HepG2 (cell line): ENCODE data around the gene ADAMTSL4. TPM values are rescaled to one million over a fixed set of nuclear protein-coding genes. Genes with fewer than 3 reads are reported as not detected.
A peak's percentile ranks its signal among the peaks of the same experiment; 100 is the strongest.

ENCODE experiments used
- BATF2 ChIP-seq: sonication (generic); formaldehyde crosslinking; IDR thresholded peaks from 2 replicates; pipeline ENCODE4 v1.8.0; 2022; ENCODE audit warnings: mild to moderate bottlenecking, missing genetic modification reagents, moderate library complexity
- MAFF ChIP-seq: IDR thresholded peaks from 2 replicates; pipeline ENCODE4 v1.6.1; 2011; ENCODE audit warnings: low read depth, low read length, improper control_type of control experiment
- MAZ ChIP-seq, 2 experiments: sonication (generic) in 1 of 2; formaldehyde crosslinking in 1 of 2; IDR thresholded peaks; 2 replicates each; pipeline versions ENCODE4 v1.5.0 to v1.6.1; 2012 to 2020; ENCODE audit warnings: low read depth in 2 of 2, mild to moderate bottlenecking in 2 of 2, borderline replicate concordance in 1 of 2, improper control_type of control experiment in 1 of 2, low read length in 1 of 2, missing genetic modification reagents in 1 of 2, moderate library complexity in 1 of 2
- RAD51 ChIP-seq: fragments of 450-650 bp; IDR thresholded peaks from 2 replicates; pipeline ENCODE4 v1.6.1; 2016; ENCODE audit warnings: borderline replicate concordance
- RBAK ChIP-seq: sonication (generic); formaldehyde crosslinking; IDR thresholded peaks from 2 replicates; pipeline ENCODE4 v1.5.1; 2020; ENCODE audit warnings: mild to moderate bottlenecking, missing genetic modification reagents
- RCOR2 ChIP-seq: IDR thresholded peaks from 2 replicates; pipeline ENCODE4 v1.6.1; 2016; ENCODE audit warnings: missing biosample characterization, missing genetic modification reagents
- SP5 ChIP-seq: IDR thresholded peaks from 2 replicates; pipeline ENCODE4 v1.6.1; 2016; ENCODE audit warnings: low read depth, borderline replicate concordance
- TAF15 ChIP-seq: fragments of 200-400 bp; formaldehyde crosslinking; IDR thresholded peaks from one replicate; pipeline ENCODE4 v1.6.1; 2018; ENCODE audit warnings: mild to moderate bottlenecking, low read depth, low read length; ENCODE audit not compliant: poor library complexity, severe bottlenecking
- TSC22D2 ChIP-seq: sonication (generic); formaldehyde crosslinking; IDR thresholded peaks from 2 replicates; pipeline ENCODE4 v1.5.1; 2020; ENCODE audit warnings: missing genetic modification reagents, mild to moderate bottlenecking, borderline replicate concordance
- USF2 ChIP-seq, 2 experiments: sonication (generic) in 1 of 2; formaldehyde crosslinking in 1 of 2; IDR thresholded peaks; 2 replicates each; pipeline versions ENCODE4 v1.5.1 to v1.6.1; 2011 to 2020; ENCODE audit warnings: borderline replicate concordance in 1 of 2, low read depth in 1 of 2, low read length in 1 of 2, mild to moderate bottlenecking in 1 of 2, missing genetic modification reagents in 1 of 2, moderate library complexity in 1 of 2
- ZBTB20 ChIP-seq: sonication (generic); formaldehyde crosslinking; IDR thresholded peaks from 2 replicates; pipeline ENCODE4 v1.8.1; 2023; ENCODE audit warnings: missing genetic modification reagents, low read depth, mild to moderate bottlenecking, borderline replicate concordance
- ZNF160 ChIP-seq: sonication (generic); formaldehyde crosslinking; IDR thresholded peaks from 2 replicates; pipeline ENCODE4 v1.8.0; 2022; ENCODE audit warnings: mild to moderate bottlenecking, inconsistent platforms, missing genetic modification reagents
- ZNF451 ChIP-seq: sonication (generic); formaldehyde crosslinking; IDR thresholded peaks from 2 replicates; pipeline ENCODE4 v1.5.0; 2020; ENCODE audit warnings: mild to moderate bottlenecking, missing genetic modification reagents
- ZSCAN25 ChIP-seq: sonication (generic); formaldehyde crosslinking; IDR thresholded peaks from 2 replicates; pipeline ENCODE4 v1.8.0; 2022; ENCODE audit warnings: mild to moderate bottlenecking, missing genetic modification reagents
- polyA plus RNA-seq, 8 experiments: library from polyadenylated mRNA; depleted of rRNA in 3 of 8; stranded (reverse) in 7 of 8; unstranded in 1 of 8; fragments of >200 nt; fragmentation: Illumina TruSeq in 4 of 8; extraction: Trizol in 4 of 8; gene quantifications; 2 replicates each; pipeline versions ENCODE4 v1.2.1 to v1.2.3, GENCODE V29; 2011 to 2016; ENCODE audit warnings: low read depth in 4 of 8, missing spikeins in 1 of 8, mixed read lengths in 1 of 8; ENCODE audit not compliant: insufficient read depth in 1 of 8
- total RNA-seq, 5 experiments: library from RNA; depleted of rRNA; stranded (reverse); fragments of >200 nt; fragmentation: Illumina TruSeq; extraction: Trizol; gene quantifications; 2 replicates each; pipeline ENCODE4 v1.2.3, GENCODE V29; 2016; ENCODE audit warnings: low read depth in 1 of 5
- TF ChIP-seq, protein P1 (sequence below): sonication (generic); formaldehyde crosslinking; IDR thresholded peaks from 2 replicates; pipeline ENCODE4 v1.9.0; 2021; ENCODE audit warnings: missing genetic modification reagents, borderline replicate concordance
- TF ChIP-seq, protein P2 (sequence below): sonication (generic); formaldehyde crosslinking; IDR thresholded peaks from 2 replicates; pipeline ENCODE4 v1.4.0; 2020; ENCODE audit warnings: mild to moderate bottlenecking, low read depth, missing genetic modification reagents
- TF ChIP-seq, protein P3 (sequence below): IDR thresholded peaks from 2 replicates; pipeline ENCODE4 v1.6.1; 2018; ENCODE audit warnings: missing genetic modification reagents
- TF ChIP-seq, protein P4 (sequence below): IDR thresholded peaks from 2 replicates; pipeline ENCODE4 v1.6.1; 2016; ENCODE audit warnings: missing compliant biosample characterization, missing genetic modification reagents, borderline replicate concordance

Gene ADAMTSL4
- total and polyA plus RNA-seq, 2 of the 13 experiments (the other 11 are each of a cell fraction or from before 2014, with no cell fraction given): 3.9 to 16.4 TPM

- TF ChIP-seq, protein P1, sequence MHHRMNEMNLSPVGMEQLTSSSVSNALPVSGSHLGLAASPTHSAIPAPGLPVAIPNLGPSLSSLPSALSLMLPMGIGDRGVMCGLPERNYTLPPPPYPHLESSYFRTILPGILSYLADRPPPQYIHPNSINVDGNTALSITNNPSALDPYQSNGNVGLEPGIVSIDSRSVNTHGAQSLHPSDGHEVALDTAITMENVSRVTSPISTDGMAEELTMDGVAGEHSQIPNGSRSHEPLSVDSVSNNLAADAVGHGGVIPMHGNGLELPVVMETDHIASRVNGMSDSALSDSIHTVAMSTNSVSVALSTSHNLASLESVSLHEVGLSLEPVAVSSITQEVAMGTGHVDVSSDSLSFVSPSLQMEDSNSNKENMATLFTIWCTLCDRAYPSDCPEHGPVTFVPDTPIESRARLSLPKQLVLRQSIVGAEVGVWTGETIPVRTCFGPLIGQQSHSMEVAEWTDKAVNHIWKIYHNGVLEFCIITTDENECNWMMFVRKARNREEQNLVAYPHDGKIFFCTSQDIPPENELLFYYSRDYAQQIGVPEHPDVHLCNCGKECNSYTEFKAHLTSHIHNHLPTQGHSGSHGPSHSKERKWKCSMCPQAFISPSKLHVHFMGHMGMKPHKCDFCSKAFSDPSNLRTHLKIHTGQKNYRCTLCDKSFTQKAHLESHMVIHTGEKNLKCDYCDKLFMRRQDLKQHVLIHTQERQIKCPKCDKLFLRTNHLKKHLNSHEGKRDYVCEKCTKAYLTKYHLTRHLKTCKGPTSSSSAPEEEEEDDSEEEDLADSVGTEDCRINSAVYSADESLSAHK (CRISPR knock-in tag): no peak
- TF ChIP-seq ZBTB20 (CRISPR knock-in tag): no peak
- TF ChIP-seq MAZ (IDR thresholded peaks at IDR 0.05; ENCODE audit: borderline replicate concordance, low read depth, low read length): no peak; the same call in 1 of the 2 replicates
- 0 out of 2 replicates have a peak, but pooled peaks have one; percentile 39 for TF ChIP-seq MAZ (CRISPR knock-in tag; IDR thresholded peaks at IDR 0.05; ENCODE audit: low read depth)
- peak; percentile 95 for TF ChIP-seq SP5 (CRISPR knock-in tag)
- no peak for TF ChIP-seq TSC22D2
- no peak for TF ChIP-seq RBAK (CRISPR knock-in tag)
- TF ChIP-seq ZNF160 (CRISPR knock-in tag): no peak
- no peak for TF ChIP-seq MAFF
- TF ChIP-seq, protein P2, sequence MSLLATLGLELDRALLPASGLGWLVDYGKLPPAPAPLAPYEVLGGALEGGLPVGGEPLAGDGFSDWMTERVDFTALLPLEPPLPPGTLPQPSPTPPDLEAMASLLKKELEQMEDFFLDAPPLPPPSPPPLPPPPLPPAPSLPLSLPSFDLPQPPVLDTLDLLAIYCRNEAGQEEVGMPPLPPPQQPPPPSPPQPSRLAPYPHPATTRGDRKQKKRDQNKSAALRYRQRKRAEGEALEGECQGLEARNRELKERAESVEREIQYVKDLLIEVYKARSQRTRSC (CRISPR knock-in tag): no peak
- 0 out of 2 replicates have a peak, but pooled peaks have one; percentile 44 for TF ChIP-seq RCOR2 (CRISPR knock-in tag)
- no peak for TF ChIP-seq RAD51
- no peak for TF ChIP-seq ZSCAN25 (CRISPR knock-in tag)
- TF ChIP-seq TAF15: no peak
- no peak for TF ChIP-seq BATF2 (CRISPR knock-in tag)
- TF ChIP-seq, protein P3, sequence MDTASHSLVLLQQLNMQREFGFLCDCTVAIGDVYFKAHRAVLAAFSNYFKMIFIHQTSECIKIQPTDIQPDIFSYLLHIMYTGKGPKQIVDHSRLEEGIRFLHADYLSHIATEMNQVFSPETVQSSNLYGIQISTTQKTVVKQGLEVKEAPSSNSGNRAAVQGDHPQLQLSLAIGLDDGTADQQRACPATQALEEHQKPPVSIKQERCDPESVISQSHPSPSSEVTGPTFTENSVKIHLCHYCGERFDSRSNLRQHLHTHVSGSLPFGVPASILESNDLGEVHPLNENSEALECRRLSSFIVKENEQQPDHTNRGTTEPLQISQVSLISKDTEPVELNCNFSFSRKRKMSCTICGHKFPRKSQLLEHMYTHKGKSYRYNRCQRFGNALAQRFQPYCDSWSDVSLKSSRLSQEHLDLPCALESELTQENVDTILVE: 0 out of 2 replicates have a peak, but pooled peaks have one; percentile 19
- TF ChIP-seq, protein P4, sequence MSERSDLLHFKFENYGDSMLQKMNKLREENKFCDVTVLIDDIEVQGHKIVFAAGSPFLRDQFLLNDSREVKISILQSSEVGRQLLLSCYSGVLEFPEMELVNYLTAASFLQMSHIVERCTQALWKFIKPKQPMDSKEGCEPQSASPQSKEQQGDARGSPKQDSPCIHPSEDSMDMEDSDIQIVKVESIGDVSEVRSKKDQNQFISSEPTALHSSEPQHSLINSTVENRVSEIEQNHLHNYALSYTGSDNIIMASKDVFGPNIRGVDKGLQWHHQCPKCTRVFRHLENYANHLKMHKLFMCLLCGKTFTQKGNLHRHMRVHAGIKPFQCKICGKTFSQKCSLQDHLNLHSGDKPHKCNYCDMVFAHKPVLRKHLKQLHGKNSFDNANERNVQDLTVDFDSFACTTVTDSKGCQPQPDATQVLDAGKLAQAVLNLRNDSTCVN (CRISPR knock-in tag): no peak
- TF ChIP-seq USF2 (IDR thresholded peaks at IDR 0.05; ENCODE audit: low read depth, low read length): peak; percentile 56
- peak; percentile 77; the same call in 1 of the 2 replicates for TF ChIP-seq USF2 (CRISPR knock-in tag; IDR thresholded peaks at IDR 0.05; ENCODE audit: borderline replicate concordance)
- TF ChIP-seq ZNF451 (CRISPR knock-in tag): no peak
These were observed 18.7 kb downstream of the ADAMTSL4 start (continued) for GRCh38 chr1:150567717-150568593.
